H1 (cell line): ENCODE data around the gene TTC29. TPM values are rescaled to one million over a fixed set of nuclear protein-coding genes. Genes with fewer than 3 reads are reported as not detected.

Experiments
- CTCF ChIA-PET: fragments of 300-600 bp; sonication (Branson Sonifier 250); formaldehyde crosslinking; loops from one replicate; lab custom pipeline; 2021; ENCODE audit not compliant: partially characterized antibody; lab: Charles Lee
- POLR2A ChIA-PET: fragments of 300-600 bp; sonication (Branson Sonifier 250); formaldehyde crosslinking; loops from one replicate; lab custom pipeline; 2021; ENCODE audit warnings: inconsistent platforms; ENCODE audit not compliant: partially characterized antibody; lab: Charles Lee
- DNase-seq, 2 experiments: peaks; one replicate each; pipeline versions ENCODE4 v3.0.0 to v3.0.0-alpha.2; 2010 to 2022; ENCODE audit warnings: low spot score in 2 of 2, low read depth in 1 of 2, mixed read lengths in 1 of 2
- FAIRE-seq: peaks from 2 replicates; lab custom pipeline; 2011; peaks lifted over from hg19 to GRCh38; lab: Jason Lieb, UNC
- H2AFZ ChIP-seq: 2 replicates; pipeline ENCODE4 v1.8.1; 2012; ENCODE audit warnings: low read length, inconsistent platforms
- H2AK5ac ChIP-seq: 2 replicates; pipeline ENCODE4 v1.6.1; 2013; ENCODE audit warnings: low read depth, low read length
- H2BK120ac ChIP-seq: replicated peaks from 2 replicates; pipeline ENCODE3; 2013; ENCODE audit warnings: low read depth, low read length, inconsistent platforms
- H2BK12ac ChIP-seq: 2 replicates; pipeline ENCODE4 v1.6.1; 2013; ENCODE audit warnings: low read depth, low read length
- H2BK15ac ChIP-seq: 2 replicates; pipeline ENCODE4 v1.6.1; 2013; ENCODE audit warnings: low read length
- H2BK20ac ChIP-seq: 2 replicates; pipeline ENCODE4 v1.6.1; 2013; ENCODE audit warnings: low read length
- H2BK5ac ChIP-seq: 2 replicates; pipeline ENCODE4 v1.6.1; 2013; ENCODE audit warnings: low read depth, low read length
- H3K14ac ChIP-seq: 2 replicates; pipeline ENCODE4 v1.6.1; 2013; ENCODE audit warnings: inconsistent platforms; ENCODE audit not compliant: insufficient read length
- H3K18ac ChIP-seq: 2 replicates; pipeline ENCODE4 v1.6.1; 2013; ENCODE audit warnings: low read length; ENCODE audit errors: extremely low read depth
- H3K23ac ChIP-seq: 2 replicates; pipeline ENCODE4 v1.6.1; 2013; ENCODE audit warnings: inconsistent platforms; ENCODE audit not compliant: insufficient read length
- H3K23me2 ChIP-seq: 2 replicates; pipeline ENCODE4 v1.6.1; 2013; ENCODE audit warnings: low read depth, low read length
- H3K27ac ChIP-seq: 2 replicates; pipeline ENCODE4 v1.6.1; 2011; ENCODE audit warnings: low read depth, low read length, inconsistent platforms
- H3K27me3 ChIP-seq, 4 experiments: replicated peaks in 1 of 4; 1 replicate in 1 of 4; 2 replicates in 3 of 4; pipeline versions ENCODE4 v1.6.1 to v1.8.1; 2011 to 2013; ENCODE audit warnings: low read length in 3 of 4, mild to moderate bottlenecking in 3 of 4, inconsistent platforms in 2 of 4, mixed read lengths in 2 of 4, moderate library complexity in 1 of 4; ENCODE audit not compliant: control insufficient read depth in 3 of 4, insufficient read depth in 3 of 4; ENCODE audit errors: extremely low read depth in 1 of 4
- H3K36me3 ChIP-seq, 4 experiments: 2 replicates each; pipeline versions ENCODE4 v1.6.1 to v1.8.1; 2011 to 2013; ENCODE audit warnings: mild to moderate bottlenecking in 4 of 4, low read length in 3 of 4, moderate library complexity in 2 of 4, control low read depth in 1 of 4, inconsistent platforms in 1 of 4; ENCODE audit not compliant: insufficient read depth in 4 of 4, control insufficient read depth in 2 of 4
- H3K4ac ChIP-seq: replicated peaks from 2 replicates; pipeline ENCODE3; 2013; ENCODE audit warnings: low read length, low read depth, mixed read lengths, inconsistent platforms; ENCODE audit not compliant: insufficient read length
- H3K4me1 ChIP-seq, 4 experiments: replicated peaks in 1 of 4; 1 replicate in 1 of 4; 2 replicates in 3 of 4; pipeline versions ENCODE4 v1.6.1 to v1.8.1; 2011 to 2013; ENCODE audit warnings: low read length in 3 of 4, inconsistent platforms in 2 of 4, mixed read lengths in 1 of 4; ENCODE audit not compliant: insufficient read depth in 4 of 4, control insufficient read depth in 3 of 4
- H3K4me2 ChIP-seq, 2 experiments: 2 replicates each; pipeline versions ENCODE4 v1.6.1 to v1.8.1; 2011 to 2013; ENCODE audit warnings: low read depth in 2 of 2, low read length in 2 of 2, control low read depth in 1 of 2, inconsistent platforms in 1 of 2, mild to moderate bottlenecking in 1 of 2; ENCODE audit not compliant: insufficient read depth in 1 of 2
- H3K4me3 ChIP-seq, 4 experiments: fragments of 200-600, 300-600 bp in 1 of 4; sonication (generic), shearing (Covaris generic), sonication (Bioruptor Twin) in 1 of 4; 2 replicates each; pipeline versions ENCODE4 v1.5.1 to v1.8.1; 2011 to 2016; ENCODE audit warnings: low read length in 4 of 4, low read depth in 3 of 4, control low read depth in 2 of 4, inconsistent platforms in 2 of 4, mild to moderate bottlenecking in 2 of 4, mixed read lengths in 1 of 4, moderate library complexity in 1 of 4; ENCODE audit not compliant: insufficient read depth in 2 of 4; ENCODE audit errors: extremely low read depth in 1 of 4
- H3K56ac ChIP-seq: replicated peaks from 2 replicates; pipeline ENCODE3; 2013; ENCODE audit warnings: low read depth, mild to moderate bottlenecking, mixed read lengths, low read length, inconsistent platforms; ENCODE audit not compliant: insufficient read length
- H3K79me1 ChIP-seq: 2 replicates; pipeline ENCODE4 v1.6.1; 2013; ENCODE audit warnings: low read depth, low read length, control low read depth
- H3K79me2 ChIP-seq, 2 experiments: 2 replicates each; pipeline versions ENCODE4 v1.6.1 to v1.8.1; 2012 to 2013; ENCODE audit warnings: low read length in 2 of 2, mild to moderate bottlenecking in 2 of 2, inconsistent platforms in 1 of 2; ENCODE audit not compliant: insufficient read depth in 2 of 2, control insufficient read depth in 1 of 2
- H3K9ac ChIP-seq, 4 experiments: replicated peaks in 1 of 4; 1 replicate in 1 of 4; 2 replicates in 3 of 4; pipeline versions ENCODE4 v1.6.1 to v1.8.1; 2011 to 2013; ENCODE audit warnings: low read depth in 3 of 4, low read length in 3 of 4, control low read depth in 2 of 4, mild to moderate bottlenecking in 2 of 4, moderate library complexity in 2 of 4, inconsistent platforms in 1 of 4; ENCODE audit errors: extremely low read depth in 1 of 4
- H3K9me3 ChIP-seq, 2 experiments: 2 replicates each; pipeline versions ENCODE4 v1.6.1 to v1.8.1; 2012 to 2013; ENCODE audit warnings: mild to moderate bottlenecking in 2 of 2, moderate library complexity in 2 of 2, control low read depth in 1 of 2, inconsistent platforms in 1 of 2, low read depth in 1 of 2, low read length in 1 of 2, mixed read lengths in 1 of 2; ENCODE audit not compliant: insufficient read depth in 2 of 2
- H4K20me1 ChIP-seq, 2 experiments: replicated peaks in 1 of 2; 2 replicates each; pipeline versions ENCODE3 to v1.8.1; 2011 to 2013; ENCODE audit warnings: inconsistent platforms in 2 of 2, low read length in 2 of 2, mild to moderate bottlenecking in 1 of 2; ENCODE audit not compliant: insufficient read depth in 2 of 2, control insufficient read depth in 1 of 2
- H4K5ac ChIP-seq: 2 replicates; pipeline ENCODE4 v1.6.1; 2013; ENCODE audit warnings: low read length, low read depth, mixed read lengths, inconsistent platforms; ENCODE audit not compliant: insufficient read length
- H4K8ac ChIP-seq: 2 replicates; pipeline ENCODE4 v1.8.0; 2013; ENCODE audit warnings: mild to moderate bottlenecking, moderate library complexity, low read length, inconsistent platforms; ENCODE audit not compliant: insufficient read depth; ENCODE audit errors: extremely low read depth
- H4K91ac ChIP-seq: replicated peaks from 2 replicates; pipeline ENCODE3; 2013; ENCODE audit warnings: low read length, mixed read lengths, inconsistent platforms; ENCODE audit not compliant: insufficient read length
- CBX8 ChIP-seq: fragments of 300-800, 300-1000 bp; sonication (generic); IDR thresholded peaks from 2 replicates; pipeline ENCODE4 v1.7.1; 2016; ENCODE audit warnings: low read depth, low read length, borderline replicate concordance
- CHD1 ChIP-seq: IDR thresholded peaks from 2 replicates; pipeline ENCODE4 v1.6.1; 2012; ENCODE audit warnings: low read depth, low read length, improper control_type of control experiment
- CTBP2 ChIP-seq: IDR thresholded peaks from 2 replicates; pipeline ENCODE4 v1.7.0; 2011; ENCODE audit warnings: borderline replicate concordance, mild to moderate bottlenecking, moderate library complexity, mixed read lengths, low read length; ENCODE audit not compliant: insufficient read depth, insufficient read length
- JUN ChIP-seq: IDR thresholded peaks from 2 replicates; pipeline ENCODE4 v1.6.1; 2011; ENCODE audit warnings: low read depth, mild to moderate bottlenecking, improper control_type of control experiment, low read length
- JUND ChIP-seq: IDR thresholded peaks from 2 replicates; pipeline ENCODE4 v1.6.1; 2011; ENCODE audit warnings: mild to moderate bottlenecking, improper control_type of control experiment, low read length
- MAFK ChIP-seq: IDR thresholded peaks from 2 replicates; pipeline ENCODE4 v1.6.1; 2012; ENCODE audit warnings: low read depth, mild to moderate bottlenecking, improper control_type of control experiment, low read length
- NRF1 ChIP-seq: IDR thresholded peaks from 2 replicates; pipeline ENCODE4 v1.6.1; 2011; ENCODE audit warnings: mild to moderate bottlenecking, low read depth, low read length, improper control_type of control experiment
- POLR2AphosphoS5 ChIP-seq: IDR thresholded peaks from 2 replicates; pipeline ENCODE4 v1.6.1; 2011; ENCODE audit warnings: low read depth, low read length
- RAD21 ChIP-seq, 2 experiments: IDR thresholded peaks in 1 of 2; conservative IDR thresholded peaks in 1 of 2; 2 replicates each; pipeline ENCODE4 v1.6.1; 2011; ENCODE audit warnings: low read depth in 2 of 2, low read length in 2 of 2, improper control_type of control experiment in 1 of 2, inconsistent platforms in 1 of 2, mild to moderate bottlenecking in 1 of 2, moderate library complexity in 1 of 2
- RBBP5 ChIP-seq: IDR thresholded peaks from 2 replicates; pipeline ENCODE4 v1.7.1; 2012; ENCODE audit warnings: low read depth, mild to moderate bottlenecking, inconsistent platforms, low read length, moderate library complexity, borderline replicate concordance
- RNF2 ChIP-seq: fragments of 200-900, 300-1000 bp; sonication (generic); IDR thresholded peaks from 2 replicates; pipeline ENCODE4 v1.7.1; 2016; ENCODE audit warnings: borderline replicate concordance, low read depth, mild to moderate bottlenecking, antibody characterized with exemption, low read length; ENCODE audit not compliant: poor library complexity, severe bottlenecking; ENCODE audit errors: missing control alignments
- SP1 ChIP-seq: IDR thresholded peaks from 2 replicates; pipeline ENCODE4 v1.6.1; 2011; ENCODE audit warnings: low read depth, low read length
- SUZ12 ChIP-seq: fragments of 200-600 bp; sonication (generic); IDR thresholded peaks from 2 replicates; pipeline ENCODE4 v1.6.1; 2012; ENCODE audit warnings: mild to moderate bottlenecking, inconsistent platforms, low read length, moderate library complexity, mixed read lengths
- WGBS, 2 experiments: shearing (Covaris generic) in 1 of 2; methylation state at CpG; one replicate each; pipeline versions ENCODE4 v1.1.6 to v1.1.7; 2013 to 2015; ENCODE audit warnings: low lambda C conversion rate in 2 of 2, mixed read lengths in 2 of 2, inconsistent platforms in 1 of 2, low coverage in 1 of 2, missing lambda C conversion rate in 1 of 2; ENCODE audit not compliant: insufficient replicate concordance in 2 of 2, insufficient coverage in 1 of 2, insufficient read length in 1 of 2; ENCODE audit errors: extremely low coverage in 1 of 2, missing lambda C conversion rate in 1 of 2; 5-methylcytosine and 5-hydroxymethylcytosine counted together
- polyA plus RNA-seq, 7 experiments: library from polyadenylated mRNA; depleted of rRNA in 3 of 7; stranded (reverse) in 5 of 7; unstranded in 2 of 7; fragments of >200 nt in 5 of 7; fragments of 200-250 nt in 2 of 7; gene quantifications; 1 replicate in 5 of 7; 2 replicates in 1 of 7; 4 replicates in 1 of 7; pipeline versions ENCODE4 v1.2.1 to v1.2.3, GENCODE V29; 2011 to 2013; ENCODE audit warnings: missing spikeins in 2 of 7, mixed read lengths in 2 of 7
- total RNA-seq: library from RNA; stranded (reverse); fragmentation: NEBNext Ultra II Directional; extraction: Animal tissue kit (Norgen Biotek cat#: 25700); gene quantifications from 2 replicates; pipeline ENCODE4 v1.2.1, GENCODE V29; 2021
- TF ChIP-seq, protein P1 (sequence below): IDR thresholded peaks from 2 replicates; pipeline ENCODE4 v1.6.1; 2012; ENCODE audit warnings: inconsistent platforms

TTC29 gene
- total and polyA plus RNA-seq, 2 of the 8 experiments (the other 6 are each of a cell fraction or from before 2014, with no cell fraction given): 0.28 TPM; not detected in 1

DNA sequence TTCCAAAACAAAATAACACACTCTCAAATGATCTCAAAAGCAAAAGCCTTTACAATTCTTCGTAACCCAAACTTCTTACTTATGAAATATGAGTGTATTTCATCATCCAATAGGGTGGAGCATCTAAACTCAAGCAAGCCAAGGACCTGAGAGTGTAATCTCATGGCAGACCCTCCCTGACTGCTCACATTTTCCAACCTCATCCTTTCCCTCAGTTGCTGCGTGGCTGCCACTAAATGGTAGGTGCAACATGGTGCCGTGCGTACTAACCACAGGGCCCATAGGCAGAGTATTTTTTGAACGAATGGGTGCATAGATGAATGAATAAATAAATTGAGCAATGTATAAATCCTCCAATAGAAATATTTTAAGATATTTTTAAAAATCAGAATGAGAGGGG lies 45.4 kb downstream of the TTC29 start:
- H4K20me1 ChIP-seq: no peaks in the 10 kb centered on the region
- no peak for DNase-seq
- no peak overlapping the region for H3K27ac ChIP-seq
- H4K91ac ChIP-seq: no peak overlapping the region
- no peak for FAIRE-seq
- no peak overlapping the region for H3K4me3 ChIP-seq
- no peak overlapping the region for H3K56ac ChIP-seq
- no peaks in the 10 kb centered on the region for H3K27me3 ChIP-seq
- H2BK12ac ChIP-seq: no peak overlapping the region
- no peak overlapping the region for H3K14ac ChIP-seq
- H3K79me1 ChIP-seq: no peaks in the 10 kb centered on the region
- CTCF ChIA-PET: interaction anchor here (1.3 kb wide), 1 partner anchor 557 kb away, joined by 3 read pairs; no protein-coding TSS in a partner anchor
- no peak overlapping the region for H4K8ac ChIP-seq
- H2BK5ac ChIP-seq: no peak overlapping the region
- no peaks in the 10 kb centered on the region for H3K4me1 ChIP-seq
- H4K5ac ChIP-seq: no peak overlapping the region
- no peak overlapping the region for H2AK5ac ChIP-seq
- 95% methylated on average over 5 of the region's 5 CpGs; no CpG with 5 or more reads in 1 of the 2 experiments for WGBS, 2 experiments
- no peak overlapping the region for H3K23ac ChIP-seq
- H3K4ac ChIP-seq: no peak overlapping the region
- POLR2A ChIA-PET: no interaction called here
- no peak overlapping the region for H2BK20ac ChIP-seq
- no peak overlapping the region for H2BK120ac ChIP-seq
- no peaks in the 10 kb centered on the region for H3K36me3 ChIP-seq
- H3K18ac ChIP-seq: no peak overlapping the region
- no peaks in the 10 kb centered on the region for H3K9me3 ChIP-seq
- no peak overlapping the region for H2AFZ ChIP-seq
- no peaks in the 10 kb centered on the region for H3K23me2 ChIP-seq
- H3K79me2 ChIP-seq: no peaks in the 10 kb centered on the region
- no peak overlapping the region for H3K4me2 ChIP-seq
- H3K9ac ChIP-seq: no peak overlapping the region
- H2BK15ac ChIP-seq: no peak overlapping the region
- TF ChIP-seq SUZ12 (no peak), POLR2AphosphoS5 (no peak), CTBP2 (no peak), CBX8 (no peak), NRF1 (no peak), RBBP5 (no peak), RAD21 (IDR thresholded peaks at IDR 0.05 in 1 of 2, conservative IDR thresholded peaks at IDR 0.05 in 1 of 2; ENCODE audit: low read depth in 2 of 2, low read length in 2 of 2) (no peak), SP1 (no peak), CHD1 (no peak), RNF2 (no peak), MAFK (no peak), JUN (no peak), JUND (no peak)
- TF ChIP-seq, protein P1, sequence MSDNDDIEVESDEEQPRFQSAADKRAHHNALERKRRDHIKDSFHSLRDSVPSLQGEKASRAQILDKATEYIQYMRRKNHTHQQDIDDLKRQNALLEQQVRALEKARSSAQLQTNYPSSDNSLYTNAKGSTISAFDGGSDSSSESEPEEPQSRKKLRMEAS: no peak
